MM.1S (cell line): ENCODE data around the gene ADPRH.
"Not testable (repeated sequence)": the region's sequence is repeated elsewhere in the genome, so short reads cannot be mapped to it uniquely, and the experiment has no call there.

ENCODE experiments used
- DNase-seq: peaks from one replicate; pipeline ENCODE4 v3.0.0-alpha.2; 2015
- H2AFZ ChIP-seq: fragments of 300-600 bp; sonication (generic); 2 replicates; pipeline ENCODE4 v1.6.0; 2016; ENCODE audit warnings: antibody characterized with exemption, low read length
- H3F3A ChIP-seq: fragments of 300-600 bp; sonication (generic); 2 replicates; pipeline ENCODE4 v1.6.1; 2016; ENCODE audit warnings: mild to moderate bottlenecking, antibody characterized with exemption, low read length, moderate library complexity, mixed read lengths; ENCODE audit not compliant: insufficient read depth
- H3K27ac ChIP-seq: fragments of 300-600 bp; sonication (generic); 2 replicates; pipeline ENCODE4 v1.5.1; 2016; ENCODE audit warnings: mild to moderate bottlenecking, low read length
- H3K27me3 ChIP-seq: fragments of 300-600 bp; sonication (generic); replicated peaks from 2 replicates; pipeline ENCODE4 v1.6.0; 2016; ENCODE audit warnings: low read length; ENCODE audit not compliant: insufficient read depth
- H3K36me3 ChIP-seq: fragments of 300-600 bp; sonication (generic); replicated peaks from 2 replicates; pipeline ENCODE4 v1.6.1; 2016; ENCODE audit warnings: mild to moderate bottlenecking, low read length, mixed read lengths; ENCODE audit not compliant: insufficient read depth
- H3K4me1 ChIP-seq: fragments of 300-600 bp; sonication (generic); 2 replicates; pipeline ENCODE4 v1.6.1; 2016; ENCODE audit warnings: low read length, mixed read lengths
- H3K4me2 ChIP-seq: fragments of 300-600 bp; sonication (generic); 2 replicates; pipeline ENCODE4 v1.6.0; 2016; ENCODE audit warnings: low read depth, low read length
- H3K4me3 ChIP-seq: fragments of 300-600 bp; sonication (generic); 2 replicates; pipeline ENCODE4 v1.5.1; 2016; ENCODE audit warnings: low read length, mixed read lengths
- H3K79me2 ChIP-seq: fragments of 300-600 bp; sonication (generic); 2 replicates; pipeline ENCODE4 v1.6.1; 2016; ENCODE audit warnings: mixed run types, low read length, mixed read lengths
- H3K9ac ChIP-seq: fragments of 300-600 bp; sonication (generic); 2 replicates; pipeline ENCODE4 v1.6.1; 2016; ENCODE audit warnings: low read length, mixed read lengths
- H3K9me2 ChIP-seq: fragments of 300-600 bp; sonication (generic); replicated peaks from 2 replicates; pipeline ENCODE4 v1.6.1; 2016; ENCODE audit warnings: mild to moderate bottlenecking, low read length, mixed read lengths; ENCODE audit not compliant: insufficient read depth
- H3K9me3 ChIP-seq: fragments of 300-600 bp; sonication (generic); replicated peaks from 2 replicates; pipeline ENCODE4 v1.6.1; 2016; ENCODE audit warnings: mild to moderate bottlenecking, low read length, mixed read lengths; ENCODE audit not compliant: insufficient read depth
- H4K20me1 ChIP-seq: fragments of 300-600 bp; sonication (generic); 2 replicates; pipeline ENCODE4 v1.6.1; 2016; ENCODE audit warnings: mild to moderate bottlenecking, low read length, moderate library complexity, mixed read lengths; ENCODE audit not compliant: insufficient read depth
- CTCF ChIP-seq: fragments of 300-600 bp; sonication (generic); IDR thresholded peaks from 2 replicates; pipeline ENCODE4 v1.5.1; 2016; ENCODE audit warnings: antibody characterized with exemption, low read length, mixed read lengths
- EZH2 ChIP-seq: fragments of 300-600 bp; sonication (generic); optimal IDR thresholded peaks from 2 replicates; pipeline ENCODE3; 2017; ENCODE audit warnings: low read depth, mild to moderate bottlenecking, antibody characterized with exemption, low read length, mixed read lengths
- EZH2phosphoT487 ChIP-seq: fragments of 300-600 bp; sonication (generic); IDR thresholded peaks from 2 replicates; pipeline ENCODE4 v1.6.1; 2018; ENCODE audit warnings: antibody characterized with exemption, low read length

The ADPRH gene

GRCh38 chr3:119559441-119559963 lies 19.8 kb upstream of the ADPRH start, which contains the start of gene CD80:
CD80 (minus strand) TSS chr3:119559614; CDS start chr3:119557728, 1,886 bp downstream.
- Histone ChIP-seq H3K4me1 (peaks cover 7% of the 10 kb centered on the region), H2AFZ (peak within 1 kb of the TSS; percentile 65), H3K27me3 (no peaks in the 10 kb centered on the region), H3K4me2 (peak within 1 kb of the TSS; percentile 24; the same call in 1 of the 2 replicates), H3K36me3 (no peaks in the 10 kb centered on the region), H3K79me2 (no peaks in the 10 kb centered on the region), H4K20me1 (no peaks in the 10 kb centered on the region), H3K9ac (no peak within 1 kb of the TSS), H3F3A (no peaks in the 10 kb centered on the region), H3K9me2 (no peaks in the 10 kb centered on the region), H3K4me3 (no peak within 1 kb of the TSS), H3K27ac (no peak within 1 kb of the TSS), H3K9me3 (no peaks in the 10 kb centered on the region)
- TF ChIP-seq EZH2phosphoT487 (no peak), CTCF (peak; percentile 56)
- DNase-seq = peak; percentile 71

GRCh38 chr3:119560160-119560559 lies 19.1 kb upstream of the ADPRH start:
- Histone ChIP-seq H3K9me2 (no peaks in the 10 kb centered on the region), H3K27me3 (no peaks in the 10 kb centered on the region), H3K9ac (no peak overlapping the region), H3K27ac (no peak overlapping the region), H3F3A (no peaks in the 10 kb centered on the region), H3K9me3 (no peaks in the 10 kb centered on the region), H3K4me3 (no peak overlapping the region), H3K79me2 (no peaks in the 10 kb centered on the region), H3K4me1 (peaks cover 7% of the 10 kb centered on the region), H2AFZ (peak overlapping the region; percentile 65; the same call in 1 of the 2 replicates), H4K20me1 (no peaks in the 10 kb centered on the region), H3K4me2 (no peak overlapping the region), H3K36me3 (no peaks in the 10 kb centered on the region)
- no peak for DNase-seq
- TF ChIP-seq CTCF = no peak
- TF ChIP-seq EZH2phosphoT487 = no peak
- no peak for TF ChIP-seq EZH2

GRCh38 chr3:119562307-119562961 lies 16.9 kb upstream of the ADPRH start:
- DNase-seq = peak; percentile 65
- no peaks in the 10 kb centered on the region for H4K20me1 ChIP-seq
- no peak overlapping the region for H3K4me3 ChIP-seq
- H3K4me1 ChIP-seq = peaks cover 7% of the 10 kb centered on the region
- H3K9me2 ChIP-seq = no peaks in the 10 kb centered on the region
- no peaks in the 10 kb centered on the region for H3F3A ChIP-seq
- peak overlapping the region; percentile 21; the same call in 1 of the 2 replicates for H3K27ac ChIP-seq
- TF ChIP-seq CTCF (no peak), EZH2phosphoT487 (no peak), EZH2 (no peak)
- H3K4me2 ChIP-seq = 0 out of 2 replicates have a peak overlapping the region, but pooled peaks have one; percentile 13
- no peaks in the 10 kb centered on the region for H3K79me2 ChIP-seq
- no peaks in the 10 kb centered on the region for H3K27me3 ChIP-seq
- H3K36me3 ChIP-seq = no peaks in the 10 kb centered on the region
- H3K9me3 ChIP-seq = no peaks in the 10 kb centered on the region
- H2AFZ ChIP-seq = peak overlapping the region; percentile 45
- H3K9ac ChIP-seq = no peak overlapping the region

GRCh38 chr3:119563334-119563733 lies 16.0 kb upstream of the ADPRH start:
- not testable (repeated sequence) for H3K4me3 ChIP-seq, H3K27me3 ChIP-seq, H3K27ac ChIP-seq, H3K9me3 ChIP-seq, H3K4me1 ChIP-seq, H3K4me2 ChIP-seq, H3K79me2 ChIP-seq, DNase-seq, H3K9ac ChIP-seq, H2AFZ ChIP-seq, H3F3A ChIP-seq, H3K36me3 ChIP-seq, H3K9me2 ChIP-seq, H4K20me1 ChIP-seq
